ENCODE data around the gene CEP250. TPM values are rescaled to one million over a fixed set of nuclear protein-coding genes. Genes with fewer than 3 reads are reported as not detected.
A peak's percentile ranks its signal among the peaks of the same experiment; 100 is the strongest.
"Not testable (repeated sequence)": the region's sequence is repeated elsewhere in the genome, so short reads cannot be mapped to it uniquely, and the experiment has no call there.

Gene CEP250
- total RNA-seq, 1 donor from 2014 or later, result 21.8 TPM

- no peak for DNase-seq
Measured at GRCh38 chr20:35497780-35498189, 42.4 kb downstream of the CEP250 start.

GRCh38 chr20:35499271-35499670 is 43.9 kb downstream of the CEP250 start:
- DNase-seq, result no peak

- DNase-seq, result no peak
Measured at GRCh38 chr20:35502352-35502751, 47.0 kb downstream of the CEP250 start.

- DNase-seq, result no peak
Measured at GRCh38 chr20:35503281-35503680, 47.9 kb downstream of the CEP250 start.

GRCh38 chr20:35503841-35504561 is 48.6 kb downstream of the CEP250 start:
- DNase-seq, result no peak

GRCh38 chr20:35504751-35505150 is 49.4 kb downstream of the CEP250 start:
- DNase-seq, result no peak

- DNase-seq, result no peak
Measured at GRCh38 chr20:35506179-35506578, 50.8 kb downstream of the CEP250 start.

- DNase-seq, result no peak
Measured at GRCh38 chr20:35506872-35507638, 51.7 kb downstream of the CEP250 start.

- no peak for DNase-seq
Measured at GRCh38 chr20:35508493-35509218, 53.3 kb downstream of the CEP250 start.

GRCh38 chr20:35510951-35511735 is 55.7 kb downstream of the CEP250 start:
- no peak for DNase-seq

GRCh38 chr20:35511814-35512420 is 56.5 kb downstream of the CEP250 start:
- DNase-seq, result no peak

GRCh38 chr20:35514371-35514932 is 59.1 kb downstream of the CEP250 start:
- no peak for DNase-seq

GRCh38 chr20:35515341-35515740 is 59.9 kb downstream of the CEP250 start:
- DNase-seq, result no peak

GRCh38 chr20:35515949-35516645 is 60.7 kb downstream of the CEP250 start:
- DNase-seq, result no peak

- DNase-seq, result no peak
Measured at GRCh38 chr20:35517125-35517524, 61.7 kb downstream of the CEP250 start.

GRCh38 chr20:35517767-35518166 is 62.4 kb downstream of the CEP250 start:
- DNase-seq, result not testable (repeated sequence)

- no peak for DNase-seq
Measured at GRCh38 chr20:35518955-35519354, 63.6 kb downstream of the CEP250 start.

GRCh38 chr20:35523298-35523888 is 68.0 kb downstream of the CEP250 start:
- no peak for DNase-seq

- peak; percentile 11 for DNase-seq
Measured at GRCh38 chr20:35525639-35526038, 70.2 kb downstream of the CEP250 start.

- DNase-seq, result no peak
Measured at GRCh38 chr20:35527122-35527769, 71.8 kb downstream of the CEP250 start.

Measured in occipital lobe (tissue), 2 donors.